Hepatocyte (in vitro differentiated cells): Measurements from ENCODE around the gene MLX.
"Not testable (repeated sequence)": the region's sequence is repeated elsewhere in the genome, so short reads cannot be mapped to it uniquely, and the experiment has no call there.

Experiments used
- EZH2 ChIP-seq: fragments of 200-600 bp; sonication (generic); IDR thresholded peaks from 2 replicates; pipeline ENCODE4 v1.6.1; 2016; ENCODE audit warnings: antibody characterized with exemption, mild to moderate bottlenecking, borderline replicate concordance
- TF ChIP-seq, protein P1 (sequence below): fragments of 200-600 bp; sonication (generic); IDR thresholded peaks from 2 replicates; pipeline ENCODE4 v1.5.1; 2016; ENCODE audit warnings: antibody characterized with exemption, mild to moderate bottlenecking; ENCODE audit not compliant: poor library complexity

DNA sequence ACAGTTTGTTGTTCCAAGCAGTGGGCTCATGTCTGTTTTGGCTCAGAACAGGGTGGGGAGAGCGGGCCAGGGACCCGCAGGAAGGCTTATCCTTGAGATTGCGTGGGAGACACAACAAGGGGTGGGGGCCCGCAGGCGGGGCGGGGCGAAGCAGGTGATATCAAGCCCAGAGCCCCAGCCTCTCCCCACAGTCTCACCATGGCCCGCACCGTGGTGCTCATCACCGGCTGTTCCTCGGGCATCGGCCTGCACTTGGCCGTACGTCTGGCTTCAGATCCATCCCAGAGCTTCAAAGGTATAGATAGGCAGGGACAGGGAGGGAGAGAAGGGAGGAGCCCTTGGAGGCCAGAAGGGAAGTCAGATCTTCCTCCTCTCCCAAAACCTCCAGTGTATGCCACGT, 14.2 kb upstream of the MLX start, which contains the start of gene HSD17B1:
- TF ChIP-seq, protein P1, sequence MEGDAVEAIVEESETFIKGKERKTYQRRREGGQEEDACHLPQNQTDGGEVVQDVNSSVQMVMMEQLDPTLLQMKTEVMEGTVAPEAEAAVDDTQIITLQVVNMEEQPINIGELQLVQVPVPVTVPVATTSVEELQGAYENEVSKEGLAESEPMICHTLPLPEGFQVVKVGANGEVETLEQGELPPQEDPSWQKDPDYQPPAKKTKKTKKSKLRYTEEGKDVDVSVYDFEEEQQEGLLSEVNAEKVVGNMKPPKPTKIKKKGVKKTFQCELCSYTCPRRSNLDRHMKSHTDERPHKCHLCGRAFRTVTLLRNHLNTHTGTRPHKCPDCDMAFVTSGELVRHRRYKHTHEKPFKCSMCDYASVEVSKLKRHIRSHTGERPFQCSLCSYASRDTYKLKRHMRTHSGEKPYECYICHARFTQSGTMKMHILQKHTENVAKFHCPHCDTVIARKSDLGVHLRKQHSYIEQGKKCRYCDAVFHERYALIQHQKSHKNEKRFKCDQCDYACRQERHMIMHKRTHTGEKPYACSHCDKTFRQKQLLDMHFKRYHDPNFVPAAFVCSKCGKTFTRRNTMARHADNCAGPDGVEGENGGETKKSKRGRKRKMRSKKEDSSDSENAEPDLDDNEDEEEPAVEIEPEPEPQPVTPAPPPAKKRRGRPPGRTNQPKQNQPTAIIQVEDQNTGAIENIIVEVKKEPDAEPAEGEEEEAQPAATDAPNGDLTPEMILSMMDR = not testable (repeated sequence)
- TF ChIP-seq EZH2 = not testable (repeated sequence)
